ENCODE results near the gene APLF.
"Not testable (repeated sequence)": the region's sequence is repeated elsewhere in the genome, so short reads cannot be mapped to it uniquely, and the experiment has no call there.

APLF gene

GRCh38 chr2:68579689-68580088, 112.3 kb downstream of the APLF start:
- DNase-seq (ENCODE audit: low spot score): no peak

- DNase-seq (ENCODE audit: low spot score): no peak
Observed at GRCh38 chr2:68588589-68588988, 121.2 kb downstream of the APLF start.

- no peak for DNase-seq (ENCODE audit: low spot score)
Observed at GRCh38 chr2:68589963-68590362, 122.6 kb downstream of the APLF start.

GRCh38 chr2:68590702-68591101, 123.3 kb downstream of the APLF start:
- DNase-seq (ENCODE audit: low spot score): no peak

- DNase-seq (ENCODE audit: low spot score): no peak
Observed at GRCh38 chr2:68591225-68591624, 123.8 kb downstream of the APLF start.

GRCh38 chr2:68594041-68594440, 126.7 kb downstream of the APLF start:
- DNase-seq (ENCODE audit: low spot score): no peak

- DNase-seq (ENCODE audit: low spot score): no peak
Observed at GRCh38 chr2:68594674-68595492, 127.5 kb downstream of the APLF start.

- DNase-seq (ENCODE audit: low spot score): not testable (repeated sequence)
Observed at GRCh38 chr2:68595493-68595785, 128.1 kb downstream of the APLF start.

- not testable (repeated sequence) for DNase-seq (ENCODE audit: low spot score)
Observed at GRCh38 chr2:68600495-68600894, 133.1 kb downstream of the APLF start.

- DNase-seq (ENCODE audit: low spot score): no peak
Observed at GRCh38 chr2:68603059-68603458, 135.7 kb downstream of the APLF start.

GRCh38 chr2:68604077-68604476, 136.7 kb downstream of the APLF start:
- DNase-seq (ENCODE audit: low spot score): no peak

GRCh38 chr2:68605939-68606338, 138.6 kb downstream of the APLF start:
- DNase-seq (ENCODE audit: low spot score): no peak

GRCh38 chr2:68606759-68607158, 139.4 kb downstream of the APLF start:
- DNase-seq (ENCODE audit: low spot score): no peak

- no peak for DNase-seq (ENCODE audit: low spot score)
Observed at GRCh38 chr2:68607837-68608236, 140.5 kb downstream of the APLF start.

GRCh38 chr2:68612765-68613519, 145.6 kb downstream of the APLF start:
- DNase-seq (ENCODE audit: low spot score): no peak

- no peak for DNase-seq (ENCODE audit: low spot score)
Observed at GRCh38 chr2:68620772-68621171, 153.4 kb downstream of the APLF start.

GRCh38 chr2:68623820-68624219, 156.4 kb downstream of the APLF start:
- no peak for DNase-seq (ENCODE audit: low spot score)

GRCh38 chr2:68627615-68628014, 160.2 kb downstream of the APLF start:
- no peak for DNase-seq (ENCODE audit: low spot score)
